SK-N-MC (cell line): ENCODE data around the gene GYS1.
A peak's percentile ranks its signal among the peaks of the same experiment; 100 is the strongest.

Source experiments
- DNase-seq: peaks from one replicate; pipeline ENCODE4 v3.0.0-alpha.2; 2011; ENCODE audit warnings: low read depth, low spot score
- H3K27ac ChIP-seq: fragments of 200-600 bp; sonication (generic); 2 replicates; pipeline ENCODE4 v1.5.1; 2016; ENCODE audit warnings: mixed run types
- H3K36me3 ChIP-seq: fragments of 200-600 bp; sonication (generic); 2 replicates; pipeline ENCODE4 v1.6.1; 2017; ENCODE audit warnings: antibody characterized with exemption, low read length, mixed read lengths; ENCODE audit not compliant: insufficient read depth
- H3K4me3 ChIP-seq: fragments of 200-600 bp; sonication (generic); 2 replicates; pipeline ENCODE4 v1.5.1; 2016
- H3K9ac ChIP-seq: fragments of 200-600 bp; sonication (generic); 2 replicates; pipeline ENCODE4 v1.8.0; 2017; ENCODE audit warnings: mixed run types, mixed read lengths; ENCODE audit not compliant: insufficient read length
- H3K9me3 ChIP-seq: fragments of 200-600 bp; sonication (generic); 2 replicates; pipeline ENCODE4 v1.6.1; 2017; ENCODE audit warnings: low read depth, mild to moderate bottlenecking, antibody characterized with exemption, low read length, moderate library complexity, mixed read lengths
- EZH2 ChIP-seq: fragments of 200-600 bp; sonication (generic); IDR thresholded peaks from one replicate; pipeline ENCODE4 v1.6.1; 2017; ENCODE audit warnings: antibody characterized with exemption
- FOXP2 ChIP-seq: optimal IDR thresholded peaks from 2 replicates; pipeline ENCODE3; 2011; ENCODE audit warnings: mild to moderate bottlenecking, moderate library complexity; ENCODE audit not compliant: insufficient read depth; ENCODE audit errors: extremely low read length, control extremely low read depth
- POLR2AphosphoS5 ChIP-seq: IDR thresholded peaks from 2 replicates; pipeline ENCODE4 v1.6.1; 2012; ENCODE audit warnings: mild to moderate bottlenecking, low read depth, low read length, borderline replicate concordance

Gene GYS1

DNA sequence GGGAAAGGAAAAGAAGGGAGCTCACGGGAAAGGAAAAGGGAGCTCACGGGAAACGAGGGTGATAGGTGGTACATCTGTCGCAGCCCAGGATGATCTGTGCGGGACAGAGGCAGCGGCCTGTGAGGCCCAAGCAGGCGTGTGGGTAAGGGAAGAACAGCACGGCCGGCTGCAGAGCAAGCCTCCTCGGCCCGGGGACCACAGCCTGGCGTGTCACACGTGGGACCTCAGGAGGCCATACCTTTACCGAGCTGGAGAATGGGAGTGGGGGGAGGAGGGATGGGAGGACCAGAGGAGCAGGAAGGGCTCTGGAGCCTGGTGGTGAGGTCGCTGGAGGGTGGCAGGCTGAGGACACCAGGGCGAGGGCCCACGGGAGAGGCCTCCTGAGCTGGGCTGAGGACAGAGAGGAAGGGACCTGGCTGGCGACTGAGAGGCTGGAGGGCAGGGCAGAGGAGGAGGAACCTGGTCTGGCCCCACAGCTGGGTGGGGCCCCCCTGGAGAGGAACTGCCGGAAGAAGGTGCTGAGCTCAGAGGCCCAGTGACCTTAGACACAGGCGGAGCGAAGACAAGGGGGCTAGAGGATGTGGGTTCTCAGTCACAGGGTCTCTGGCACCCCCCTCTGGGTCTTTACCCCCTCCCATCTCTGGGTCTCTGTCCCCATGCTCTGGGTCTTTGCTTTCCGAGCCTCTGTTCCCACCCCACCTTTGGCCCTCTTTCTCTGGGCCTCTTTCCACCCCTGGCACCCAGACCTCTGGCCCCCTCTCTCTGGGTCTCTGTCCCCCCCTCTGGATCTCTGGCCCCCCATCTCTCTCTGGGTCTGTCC is 30.9 kb downstream of the GYS1 start:
- H3K4me3 ChIP-seq: no peak overlapping the region
- peaks cover 17% of the 10 kb centered on the region for H3K36me3 ChIP-seq
- no peaks in the 10 kb centered on the region for H3K9me3 ChIP-seq
- no peak for TF ChIP-seq FOXP2
- TF ChIP-seq POLR2AphosphoS5: peak; percentile 39; the same call in 1 of the 2 replicates
- no peak for TF ChIP-seq EZH2
- H3K9ac ChIP-seq: no peak overlapping the region
- no peak for DNase-seq
- H3K27ac ChIP-seq: peak overlapping the region; percentile 96

DNA sequence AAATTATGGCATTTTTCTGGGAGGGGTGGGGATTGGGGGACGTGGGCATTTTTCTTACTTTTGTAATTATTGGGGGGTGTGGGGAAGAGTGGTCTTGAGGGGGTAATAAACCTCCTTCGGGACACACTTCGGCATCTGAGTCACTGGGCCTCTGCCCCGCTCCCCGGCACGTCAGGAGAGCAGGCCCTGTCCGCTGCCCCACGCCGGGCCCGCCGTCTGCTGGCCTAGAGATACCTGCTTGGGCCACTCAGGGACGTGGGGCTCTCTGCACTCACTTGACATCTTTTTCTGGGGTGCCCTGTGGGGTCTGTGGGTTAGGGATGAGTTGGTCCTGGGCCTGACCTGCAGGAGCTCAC is 31.5 kb downstream of the GYS1 start:
- peaks cover 12% of the 10 kb centered on the region for H3K36me3 ChIP-seq
- H3K9ac ChIP-seq: no peak overlapping the region
- no peak for DNase-seq
- no peak overlapping the region for H3K4me3 ChIP-seq
- no peak for TF ChIP-seq FOXP2
- no peak for TF ChIP-seq POLR2AphosphoS5
- no peak for TF ChIP-seq EZH2
- 0 out of 2 replicates have a peak overlapping the region, but pooled peaks have one; percentile 4 for H3K27ac ChIP-seq
- no peaks in the 10 kb centered on the region for H3K9me3 ChIP-seq

DNA sequence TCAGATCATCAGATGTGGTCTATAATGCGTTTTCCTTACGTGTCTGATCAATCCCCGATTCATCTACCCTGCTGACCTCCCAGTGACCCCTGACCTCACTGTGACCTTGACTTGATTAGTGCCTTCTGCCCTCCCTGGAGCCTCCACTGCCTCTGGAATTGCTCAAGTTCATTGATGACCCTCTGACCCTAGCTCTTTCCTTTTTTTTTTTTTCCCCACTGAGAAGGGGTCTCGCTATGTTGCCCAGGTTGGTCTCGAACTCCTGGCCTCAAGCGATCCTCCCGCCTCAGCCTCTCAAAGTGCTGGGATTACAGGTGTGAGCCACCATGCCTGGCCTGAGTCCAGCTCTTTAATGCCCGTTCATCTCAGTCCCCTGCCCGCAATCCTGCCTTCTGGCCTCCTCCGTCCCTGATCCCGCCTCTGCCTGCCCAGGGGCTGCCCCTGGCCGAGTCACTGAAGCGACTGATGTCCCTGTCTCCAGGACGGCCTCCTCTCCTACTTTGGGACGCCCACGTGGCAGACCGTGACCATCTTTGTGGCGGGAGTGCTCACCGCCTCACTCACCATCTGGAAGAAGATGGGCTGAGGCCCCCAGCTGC is 32.0 kb downstream of the GYS1 start:
- Histone ChIP-seq H3K27ac (no peak overlapping the region), H3K36me3 (peaks cover 7% of the 10 kb centered on the region), H3K9ac (no peak overlapping the region), H3K9me3 (no peaks in the 10 kb centered on the region), H3K4me3 (no peak overlapping the region)
- no peak for TF ChIP-seq FOXP2
- TF ChIP-seq POLR2AphosphoS5: no peak
- TF ChIP-seq EZH2: no peak
- no peak for DNase-seq

DNA sequence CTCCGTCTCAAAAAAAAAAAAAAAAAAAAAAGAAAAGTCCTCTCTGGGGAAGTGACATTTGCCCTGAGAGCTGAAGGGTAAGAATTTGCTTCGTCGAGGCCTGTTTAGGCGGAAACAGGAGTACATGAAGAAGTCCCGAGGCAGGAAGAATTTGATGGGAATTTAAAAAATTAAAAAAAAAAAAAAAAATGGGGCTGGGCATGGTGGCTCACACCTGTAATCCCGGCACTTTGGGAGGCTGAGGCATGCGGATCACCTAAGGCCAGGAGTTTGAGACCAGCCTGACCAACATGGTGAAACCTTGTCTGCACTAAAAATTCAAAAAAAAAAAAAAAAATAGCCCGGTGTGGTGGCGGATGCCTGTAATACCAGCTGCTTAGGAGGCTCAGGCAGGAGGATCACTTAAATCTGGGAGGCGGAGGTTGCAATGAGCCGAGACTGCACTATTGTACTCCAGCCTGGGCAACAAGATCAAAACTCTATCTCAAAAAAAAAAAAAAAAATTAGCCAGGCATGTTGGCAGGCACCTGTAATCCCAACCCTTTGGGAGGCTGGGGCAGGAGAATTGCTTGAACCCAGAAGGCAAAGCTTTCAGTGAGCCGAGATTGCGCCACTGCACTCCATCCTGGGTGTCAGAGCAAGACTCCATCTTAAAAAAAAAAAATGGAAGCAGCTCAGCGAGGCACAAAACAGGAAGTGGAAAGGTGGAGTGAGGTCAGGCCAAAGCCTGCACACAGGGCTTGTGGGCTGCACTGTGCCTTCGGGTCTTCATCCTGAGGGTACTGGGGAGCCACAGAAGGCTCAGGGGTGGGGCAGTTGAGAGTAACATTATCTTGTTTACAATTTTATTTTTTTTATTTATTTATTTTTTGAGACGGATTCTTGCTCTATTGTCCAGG is 33.5 kb downstream of the GYS1 start:
- no peak for DNase-seq
- H3K27ac ChIP-seq: no peak overlapping the region
- TF ChIP-seq POLR2AphosphoS5 (no peak), FOXP2 (no peak), EZH2 (no peak)

DNA sequence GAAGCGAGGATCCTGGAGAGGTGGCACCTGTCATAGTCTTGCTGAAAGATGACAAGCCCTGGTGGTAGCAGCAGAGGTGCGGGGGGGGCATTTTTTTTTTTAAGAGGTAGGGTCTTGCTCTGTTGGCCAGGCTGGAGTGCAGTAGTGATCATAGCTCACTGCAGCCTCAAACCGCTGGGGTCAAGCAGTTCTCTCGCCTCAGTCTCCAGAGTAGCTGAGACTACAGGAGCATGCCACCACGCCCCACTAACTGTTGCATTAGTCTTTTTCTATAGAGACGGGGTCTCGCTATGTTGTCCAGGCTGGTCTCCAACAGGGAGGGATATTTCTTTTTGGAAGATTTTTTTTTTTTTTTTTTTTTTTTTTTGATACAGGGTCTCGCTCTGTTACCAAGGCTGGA is 35.1 kb downstream of the GYS1 start:
- no peak for DNase-seq
- TF ChIP-seq POLR2AphosphoS5 (no peak), FOXP2 (no peak), EZH2 (no peak)
- no peaks in the 10 kb centered on the region for H3K9me3 ChIP-seq
- no peak overlapping the region for H3K9ac ChIP-seq
- no peaks in the 10 kb centered on the region for H3K36me3 ChIP-seq
- no peak overlapping the region for H3K4me3 ChIP-seq
- no peak overlapping the region for H3K27ac ChIP-seq

More for the DNA sequence above, 33.5 kb downstream of the GYS1 start:
- Histone ChIP-seq H3K4me3 (no peak overlapping the region), H3K36me3 (no peaks in the 10 kb centered on the region), H3K9ac (no peak overlapping the region), H3K9me3 (no peaks in the 10 kb centered on the region)

DNA sequence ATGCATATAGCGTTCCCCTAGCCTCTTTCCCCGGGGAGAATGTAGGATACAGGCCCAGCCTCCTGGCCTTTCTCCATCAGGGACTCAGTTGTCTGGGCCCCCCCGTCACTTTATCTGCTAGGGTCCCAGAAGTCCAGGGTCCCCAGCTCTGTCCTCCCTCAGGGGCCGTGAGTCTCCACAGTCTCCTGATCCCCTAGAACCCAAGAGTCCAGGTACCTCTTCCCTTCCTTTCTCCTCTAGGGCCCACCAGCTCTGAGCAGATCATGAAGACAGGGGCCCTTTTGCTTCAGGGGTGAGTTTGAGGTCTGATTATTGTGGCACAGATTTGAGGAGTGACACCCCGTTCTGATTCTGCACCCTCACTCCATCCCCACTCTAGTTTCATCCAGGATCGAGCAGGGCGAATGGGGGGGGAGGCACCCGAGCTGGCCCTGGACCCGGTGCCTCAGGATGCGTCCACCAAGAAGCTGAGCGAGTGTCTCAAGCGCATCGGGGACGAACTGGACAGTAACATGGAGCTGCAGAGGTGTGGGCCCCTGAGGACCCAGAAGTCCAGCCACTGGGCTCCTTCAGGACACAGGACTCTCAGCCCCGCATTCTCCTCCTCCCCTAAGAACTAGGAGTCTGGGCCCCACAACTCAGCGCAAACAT is 37.7 kb downstream of the GYS1 start:
- TF ChIP-seq FOXP2: no peak
- TF ChIP-seq POLR2AphosphoS5: no peak
- no peak for TF ChIP-seq EZH2
- H3K27ac ChIP-seq: no peak overlapping the region
- DNase-seq: no peak
- no peaks in the 10 kb centered on the region for H3K36me3 ChIP-seq
- H3K9ac ChIP-seq: peak overlapping the region; percentile 76
- no peaks in the 10 kb centered on the region for H3K9me3 ChIP-seq
- H3K4me3 ChIP-seq: peak overlapping the region; percentile 82

DNA sequence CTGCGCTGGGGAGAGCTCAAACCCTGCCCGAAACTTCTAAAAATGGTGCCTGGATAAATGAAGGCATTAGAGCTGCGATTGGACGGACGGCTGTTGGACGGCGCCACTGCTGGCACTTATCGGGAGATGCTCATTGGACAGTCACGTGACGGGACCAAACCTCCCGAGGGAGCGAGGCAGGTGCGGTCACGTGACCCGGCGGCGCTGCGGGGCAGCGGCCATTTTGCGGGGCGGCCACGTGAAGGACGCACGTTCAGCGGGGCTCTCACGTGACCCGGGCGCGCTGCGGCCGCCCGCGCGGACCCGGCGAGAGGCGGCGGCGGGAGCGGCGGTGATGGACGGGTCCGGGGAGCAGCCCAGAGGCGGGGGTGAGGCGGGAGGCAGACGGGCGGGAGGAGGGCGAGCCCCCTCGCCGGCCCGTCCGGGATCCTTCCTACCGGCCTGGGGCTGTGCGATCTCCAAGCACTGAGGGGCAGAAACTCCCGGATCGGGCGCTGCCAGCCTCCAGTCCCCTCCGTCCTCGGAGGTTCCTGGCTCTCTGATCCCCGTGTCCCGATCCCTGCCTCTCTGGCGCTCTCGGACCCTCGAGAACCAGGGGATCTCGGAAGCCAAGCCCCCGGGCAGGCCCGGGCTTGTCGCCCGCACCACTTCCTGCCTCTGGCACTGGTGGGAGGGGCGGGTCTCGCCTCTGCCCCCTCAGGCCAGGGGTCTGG is 38.4 kb downstream of the GYS1 start, which contains the start of gene BAX:
BAX (plus strand) TSS at position 281 of the 713 bp plus-strand sequence; CDS start at position 335, 54 bp downstream.
- Histone ChIP-seq H3K9ac (peak within 1 kb of the TSS; percentile 76), H3K36me3 (no peaks in the 10 kb centered on the region), H3K4me3 (peak within 1 kb of the TSS; percentile 82), H3K27ac (peak within 1 kb of the TSS; percentile 67), H3K9me3 (no peaks in the 10 kb centered on the region)
- no peak for DNase-seq
- TF ChIP-seq POLR2AphosphoS5: peak; percentile 69
- peak; percentile 76 for TF ChIP-seq FOXP2
- no peak for TF ChIP-seq EZH2
